GM10847 (cell line): Measurements from ENCODE around the gene RPS6KA1.

ENCODE experiments used
- POLR2A ChIP-seq: IDR thresholded peaks from 2 replicates; pipeline ENCODE4 v1.6.1; 2011; ENCODE audit not compliant: insufficient read length; ENCODE audit errors: extremely low read depth

The RPS6KA1 gene

GRCh38 chr1:26571381-26571780, 41.8 kb downstream of the RPS6KA1 start:
- TF ChIP-seq POLR2A, result no peak

GRCh38 chr1:26574018-26574417, 44.5 kb downstream of the RPS6KA1 start:
- no peak for TF ChIP-seq POLR2A

GRCh38 chr1:26574719-26575251, 45.2 kb downstream of the RPS6KA1 start:
- no peak for TF ChIP-seq POLR2A

GRCh38 chr1:26575348-26575747, 45.8 kb downstream of the RPS6KA1 start:
- no peak for TF ChIP-seq POLR2A

GRCh38 chr1:26578167-26578566, 48.6 kb downstream of the RPS6KA1 start:
- no peak for TF ChIP-seq POLR2A

- TF ChIP-seq POLR2A, result no peak
Observed at GRCh38 chr1:26579681-26580111, 50.1 kb downstream of the RPS6KA1 start.

- no peak for TF ChIP-seq POLR2A
Observed at GRCh38 chr1:26580116-26580515, 50.6 kb downstream of the RPS6KA1 start.

GRCh38 chr1:26581287-26581651, 51.7 kb downstream of the RPS6KA1 start:
- no peak for TF ChIP-seq POLR2A

- TF ChIP-seq POLR2A, result no peak
Observed at GRCh38 chr1:26582053-26582835, 52.7 kb downstream of the RPS6KA1 start.

GRCh38 chr1:26582836-26583460, 53.4 kb downstream of the RPS6KA1 start:
- TF ChIP-seq POLR2A, result no peak

- TF ChIP-seq POLR2A, result no peak
Observed at GRCh38 chr1:26583646-26584485, 54.3 kb downstream of the RPS6KA1 start.

GRCh38 chr1:26585471-26585870, 55.9 kb downstream of the RPS6KA1 start:
- no peak for TF ChIP-seq POLR2A

- TF ChIP-seq POLR2A, result no peak
Observed at GRCh38 chr1:26593385-26593784, 63.8 kb downstream of the RPS6KA1 start.

GRCh38 chr1:26597629-26598039, 68.1 kb downstream of the RPS6KA1 start:
- no peak for TF ChIP-seq POLR2A

GRCh38 chr1:26598890-26599289, 69.3 kb downstream of the RPS6KA1 start:
- TF ChIP-seq POLR2A, result no peak
